Stomach (tissue), 19 donors: ENCODE measurements around the gene NEURL3. TPM values are rescaled to one million over a fixed set of nuclear protein-coding genes. Genes with fewer than 3 reads are reported as not detected.
"Not testable (repeated sequence)": the region's sequence is repeated elsewhere in the genome, so short reads cannot be mapped to it uniquely, and the experiment has no call there.

Experiments
- DNase-seq, 2 donors: peaks; one replicate each; pipeline versions ENCODE4 v3.0.0 to v3.0.0-alpha.2; 2013 to 2019
- H3K27ac ChIP-seq, 5 donors: fragments of 200-600 bp in 4 of 5; sonication (generic) in 4 of 5; one replicate each; pipeline ENCODE4 v1.5.1; 2013 to 2019; ENCODE audit warnings: mild to moderate bottlenecking in 1 of 5, moderate library complexity in 1 of 5
- H3K27me3 ChIP-seq, 3 donors: fragments of 200-600 bp; sonication (generic); one replicate each; pipeline ENCODE4 v1.5.1; 2017 to 2019; ENCODE audit warnings: mixed run types in 1 of 3
- H3K36me3 ChIP-seq, 4 donors: fragments of 200-600 bp; sonication (generic); 1 replicate in 3 of 4; 2 replicates in 1 of 4; pipeline ENCODE4 v1.5.1; 2016 to 2019
- H3K4me1 ChIP-seq, 4 donors: fragments of 200-600 bp; sonication (generic); one replicate each; pipeline ENCODE4 v1.5.1; 2016 to 2019
- H3K4me3 ChIP-seq, 4 donors: fragments of 200-600 bp; sonication (generic) in 3 of 4; one replicate each; pipeline ENCODE4 v1.5.1; 2016 to 2019; ENCODE audit warnings: mild to moderate bottlenecking in 1 of 4
- H3K9me3 ChIP-seq, 4 donors: fragments of 200-600 bp; sonication (generic); one replicate each; pipeline ENCODE4 v1.5.1; 2016 to 2019
- CTCF ChIP-seq, 7 experiments: fragments of 450-650 bp in 4 of 7; fragments of 200-600 bp in 3 of 7; sonication (generic) in 3 of 7; IDR thresholded peaks; one replicate each; pipeline ENCODE4 v1.5.1; 2016 to 2019; ENCODE audit warnings: antibody characterized with exemption in 7 of 7, control low read depth in 2 of 7, mild to moderate bottlenecking in 1 of 7
- EP300 ChIP-seq: sonication (generic); formaldehyde crosslinking; IDR thresholded peaks from one replicate; pipeline ENCODE4 v1.6.1; 2017; ENCODE audit warnings: antibody characterized with exemption
- POLR2A ChIP-seq, 4 donors: fragments of 450-650 bp; IDR thresholded peaks; one replicate each; pipeline ENCODE4 v1.6.1; 2016; ENCODE audit warnings: antibody characterized with exemption in 4 of 4, control low read depth in 2 of 4, mild to moderate bottlenecking in 1 of 4, moderate library complexity in 1 of 4
- POLR2AphosphoS5 ChIP-seq, 3 donors: sonication (generic); formaldehyde crosslinking; IDR thresholded peaks; one replicate each; pipeline ENCODE4 v1.6.1; 2016; ENCODE audit warnings: antibody characterized with exemption in 3 of 3
- WGBS, 5 donors: extraction: QIAGEN DNeasy Blood & Tissue Kit in 3 of 5; methylation state at CpG; one replicate each; pipeline versions ENCODE4 v1.1.5 to v1.1.7; 2013 to 2018; 5-methylcytosine and 5-hydroxymethylcytosine counted together
- intact Hi-C: fragments of 100-400 bp; cut with DNase I; formaldehyde crosslinking; loops from one replicate; pipeline ENCODE4 v1.15.1; 2023; ENCODE audit warnings: low total_unique reads
- long read RNA-seq, 10 donors: transcript quantifications; one replicate each; lab custom pipeline, GENCODE V29; 2026
- polyA plus RNA-seq, 3 donors: library from polyadenylated mRNA; stranded (reverse); fragments of 200-250 nt; gene quantifications; one replicate each; pipeline ENCODE4 v1.2.3, GENCODE V29; 2013
- total RNA-seq, 5 donors: library from RNA; depleted of rRNA; stranded (reverse); fragments of >200 nt; gene quantifications; one replicate each; pipeline versions ENCODE4 v1.1.0 to v1.2.3, GENCODE V29; 2014 to 2016
- donor health status: healthy with polysubstance abuse.
- donor health status: Bipolar disorder and iron deficiency.
- donor health status: healthy.

The NEURL3 gene
- total RNA-seq, result 10 to 100 TPM in 1 of 5 donors, not detected in 4; 12.7 TPM
- polyA plus RNA-seq, result 1 to 10 TPM in 2 of 3 donors, under 1 TPM in 1; 0.50 to 1.9 (median 1.4) TPM
- long read RNA-seq, donor 1, result 0 reads
- long read RNA-seq, donor 2, result 0 reads
- long read RNA-seq, donor 3, result 0 reads
- long read RNA-seq, donor 4, result 0 reads
- long read RNA-seq, donor 5, result 0 reads
- long read RNA-seq, donor 6, result 0 reads
- long read RNA-seq, donor 7, result 0 reads
- long read RNA-seq, donor 8, partial matches to known transcripts, result 0 of 1 reads
- long read RNA-seq, donor 8, other reads (novel, unspliced or antisense), result 0 of 1 reads
- long read RNA-seq, donor 9, result 0 reads
- long read RNA-seq, donor 10, result 0 reads

DNA sequence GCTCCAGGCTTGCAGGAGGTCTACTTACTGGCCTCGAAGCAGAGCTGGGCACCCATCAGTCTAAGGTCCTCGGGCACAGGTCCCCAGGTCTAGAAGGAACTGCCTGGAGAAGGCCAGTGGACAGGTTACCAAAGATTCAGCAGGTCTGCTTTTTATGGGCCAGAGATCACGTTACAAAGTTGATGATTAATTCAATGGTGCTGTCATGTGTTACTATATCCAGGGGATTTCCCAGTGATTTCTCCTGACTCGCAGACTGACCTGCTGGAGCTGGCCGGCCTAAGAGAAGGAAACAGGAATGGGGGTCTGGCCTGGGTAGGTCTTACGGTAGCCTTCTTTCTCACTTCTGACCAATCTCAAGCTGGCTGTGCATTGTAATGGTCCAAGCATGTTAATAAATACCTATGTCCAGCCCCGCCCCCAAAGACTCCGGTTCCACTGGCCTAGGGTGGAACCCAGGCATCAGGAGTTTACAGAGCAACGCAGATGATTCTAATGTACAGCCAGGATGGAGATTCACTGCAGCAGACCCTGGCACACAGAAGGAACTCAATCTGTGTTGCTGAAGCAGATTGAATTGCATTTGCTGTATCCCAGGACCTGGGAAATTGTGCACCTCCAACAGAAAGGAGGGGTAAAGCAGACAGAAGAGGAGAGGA is at the start of gene NEURL3:
Gene NEURL3, minus strand, starts transcription at position 127 of the 659 bp plus-strand sequence. Its CDS starts 71 bp downstream, at position 56.
- intact Hi-C loops, result loop anchor here (5.0 kb wide), 1 partner anchor 98 kb away; no protein-coding TSS in a partner anchor
- peak within 1 kb of the TSS in 1 of 5 donors; percentile 18 for H3K27ac ChIP-seq
- no peak within 1 kb of the TSS for H3K4me3 ChIP-seq
- peak in 1 of 2 donors; percentile 75 for DNase-seq
- no peak for TF ChIP-seq EP300
- TF ChIP-seq POLR2AphosphoS5 (IDR thresholded peaks at IDR 0.05), result no peak
- TF ChIP-seq CTCF (IDR thresholded peaks at IDR 0.05), result no peak
- no peak for TF ChIP-seq POLR2A (IDR thresholded peaks at IDR 0.05)
- 32 to 53% (median 41%) methylated on average over 9 of the region's 9 CpGs for WGBS, 5 donors
- no peaks in the 10 kb centered on the region for H3K36me3 ChIP-seq
- no peaks in the 10 kb centered on the region for H3K9me3 ChIP-seq
- H3K4me1 ChIP-seq, result peaks cover 10 to 63% (median 34%) of the 10 kb centered on the region in 4 donors
- H3K27me3 ChIP-seq, result peaks cover 4 to 34% (median 11%) of the 10 kb centered on the region in 3 donors

- Histone ChIP-seq H3K4me1 (peaks cover 0 to 20% (median 12%) of the 10 kb centered on the region in 4 donors), H3K9me3 (no peaks in the 10 kb centered on the region), H3K27ac (peak overlapping the region in 1 of 5 donors; percentile 27), H3K27me3 (no peaks in the 10 kb centered on the region), H3K36me3 (peaks cover 25 to 38% (median 36%) of the 10 kb centered on the region in 4 donors), H3K4me3 (peak overlapping the region in 1 of 4 donors; percentile 6)
- peak; percentile 76 to 84 for DNase-seq
- peak in 6 of 7 experiments; percentile 65 to 97 (median 88) for TF ChIP-seq CTCF (IDR thresholded peaks at IDR 0.05)
- TF ChIP-seq EP300, result no peak
- peak; percentile 21 to 55 (median 43) for TF ChIP-seq POLR2AphosphoS5 (IDR thresholded peaks at IDR 0.05)
- TF ChIP-seq POLR2A (IDR thresholded peaks at IDR 0.05), result no peak
- intact Hi-C loops, result no loop called here
- WGBS, 5 donors, result 40 to 65% (median 43%) methylated on average over 17 to 35 of the region's 35 CpGs
These were observed 49.4 kb upstream of the NEURL3 start for GRCh38 chr2:96554293-96555145.

DNA sequence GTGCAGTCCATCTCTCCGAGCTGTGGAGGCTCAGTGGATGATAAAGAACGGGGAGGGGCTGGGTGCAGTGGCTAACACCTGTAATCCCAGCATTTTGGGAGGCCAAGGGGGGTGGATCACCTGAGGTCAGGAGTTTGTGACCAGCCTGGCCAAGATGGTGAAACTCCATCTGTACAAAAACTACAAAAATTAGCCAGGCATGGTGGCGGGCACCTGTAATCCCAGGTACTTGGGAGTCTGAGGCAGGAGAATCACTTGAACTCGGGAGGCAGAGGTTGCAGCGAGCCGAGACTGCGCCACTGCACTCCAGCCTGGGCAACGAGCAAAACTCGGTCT is 48.8 kb upstream of the NEURL3 start:
- H3K4me1 ChIP-seq, result peaks cover 0 to 20% (median 14%) of the 10 kb centered on the region in 4 donors
- intact Hi-C loops, H3K9me3 ChIP-seq, H3K27ac ChIP-seq, H3K4me3 ChIP-seq, DNase-seq, H3K27me3 ChIP-seq: not testable (repeated sequence)
- 46 to 65% (median 52%) methylated on average over 8 to 9 of the region's 9 CpGs for WGBS, 5 donors
- peaks cover 31 to 44% (median 42%) of the 10 kb centered on the region in 4 donors for H3K36me3 ChIP-seq

DNA sequence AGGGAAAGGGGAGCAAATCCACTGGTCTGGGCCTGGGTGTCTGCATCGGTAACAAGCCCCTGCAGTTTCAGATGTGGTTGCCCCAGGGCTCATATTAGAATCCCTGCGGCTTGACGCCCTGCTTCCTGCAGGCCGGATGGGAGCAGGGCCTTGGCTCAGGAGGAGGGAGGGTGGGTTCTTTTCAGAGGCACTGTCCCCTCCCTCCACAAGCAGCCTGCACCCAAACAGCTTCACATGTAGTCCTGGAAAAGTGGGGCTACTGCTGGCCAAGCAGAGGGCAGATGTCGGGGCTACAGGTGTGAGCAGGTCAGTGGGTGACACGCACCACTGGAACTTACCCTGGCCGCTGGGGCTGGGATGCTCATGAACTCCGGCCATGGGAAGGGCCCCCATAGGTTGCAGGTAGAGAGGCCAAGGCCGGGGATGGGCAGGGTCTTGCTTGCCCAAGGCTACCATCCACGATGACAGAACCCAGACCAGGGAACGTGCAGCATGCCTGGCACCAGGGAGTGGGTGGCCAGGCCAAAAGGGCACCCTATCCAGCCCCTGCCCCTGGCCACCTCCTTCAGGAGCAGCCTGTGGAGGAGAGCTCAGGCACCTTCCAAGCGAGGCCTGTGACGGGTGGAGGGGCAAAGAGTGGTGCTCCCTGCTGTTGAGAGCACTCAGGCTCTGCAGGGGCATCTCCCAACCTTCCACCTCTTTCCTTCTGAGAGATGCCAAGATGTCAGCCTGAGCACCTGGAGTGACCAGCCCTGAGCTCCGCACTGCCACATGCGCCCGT is 48.2 kb upstream of the NEURL3 start:
- no peak overlapping the region for H3K4me3 ChIP-seq
- TF ChIP-seq EP300 (no peak), CTCF (IDR thresholded peaks at IDR 0.05) (no peak), POLR2AphosphoS5 (IDR thresholded peaks at IDR 0.05) (no peak), POLR2A (IDR thresholded peaks at IDR 0.05) (no peak)
- intact Hi-C loops, result no loop called here
- H3K27ac ChIP-seq, result no peak overlapping the region
- WGBS, 5 donors, result 85 to 96% (median 92%) methylated on average over 11 to 16 of the region's 16 CpGs
- peaks cover 0 to 23% (median 16%) of the 10 kb centered on the region in 4 donors for H3K4me1 ChIP-seq
- peaks cover 36 to 50% (median 48%) of the 10 kb centered on the region in 4 donors for H3K36me3 ChIP-seq
- H3K9me3 ChIP-seq, result no peaks in the 10 kb centered on the region
- H3K27me3 ChIP-seq, result no peaks in the 10 kb centered on the region
- DNase-seq, result no peak
